Stimulated activated CD8-positive, alpha-beta memory T cell treated with anti-CD3 and anti-CD28 coated beads, Interleukin-7, amount 100 ng/mL, for 4 hours (primary cell): Measurements from ENCODE around the gene MCL1.
"Not testable (repeated sequence)": the region's sequence is repeated elsewhere in the genome, so short reads cannot be mapped to it uniquely, and the experiment has no call there.

Source experiments
- DNase-seq, 2 donors: peaks; one replicate each; pipeline ENCODE4 v3.0.0-alpha.2; 2020; ENCODE audit warnings: low read depth in 2 of 2

The MCL1 gene

GRCh38 chr1:150602372-150602771 is 23.0 kb upstream of the MCL1 start:
- not testable (repeated sequence) for DNase-seq

GRCh38 chr1:150601540-150601939 is 22.1 kb upstream of the MCL1 start:
- DNase-seq = no peak

GRCh38 chr1:150598346-150598745 is 18.9 kb upstream of the MCL1 start:
- DNase-seq = not testable (repeated sequence)

GRCh38 chr1:150596976-150597375 is 17.6 kb upstream of the MCL1 start:
- no peak for DNase-seq

- DNase-seq = no peak
Measured at GRCh38 chr1:150596095-150596892, 16.9 kb upstream of the MCL1 start.

- no peak for DNase-seq
Measured at GRCh38 chr1:150582371-150582770, 3.0 kb upstream of the MCL1 start.

GRCh38 chr1:150581962-150582361 is 2.6 kb upstream of the MCL1 start:
- DNase-seq = not testable (repeated sequence)

GRCh38 chr1:150581437-150581836 is 2.0 kb upstream of the MCL1 start:
- not testable (repeated sequence) for DNase-seq

GRCh38 chr1:150580966-150581365 is 1.6 kb upstream of the MCL1 start:
- DNase-seq = not testable (repeated sequence)

GRCh38 chr1:150579945-150580642 is 684 bp upstream of the MCL1 start:
- no peak for DNase-seq

GRCh38 chr1:150578272-150579109 is 919 bp downstream of the MCL1 start:
- peak in 1 of 2 donors; percentile 40 for DNase-seq

- no peak for DNase-seq
Measured at GRCh38 chr1:150577557-150578271, 1.7 kb downstream of the MCL1 start.

- no peak for DNase-seq
Measured at GRCh38 chr1:150576794-150577556, 2.4 kb downstream of the MCL1 start.

- DNase-seq = no peak
Measured at GRCh38 chr1:150576367-150576711, 3.1 kb downstream of the MCL1 start.

- no peak for DNase-seq
Measured at GRCh38 chr1:150575518-150576366, 3.7 kb downstream of the MCL1 start.

GRCh38 chr1:150575072-150575489 is 4.3 kb downstream of the MCL1 start:
- no peak for DNase-seq

- DNase-seq = no peak
Measured at GRCh38 chr1:150574260-150575071, 4.9 kb downstream of the MCL1 start.

GRCh38 chr1:150573648-150574071 is 5.8 kb downstream of the MCL1 start:
- DNase-seq = not testable (repeated sequence)
